CD8-positive, alpha-beta memory T cell (primary cell): ENCODE data around the gene TNNI3K. TPM values are rescaled to one million over a fixed set of nuclear protein-coding genes. Genes with fewer than 3 reads are reported as not detected.

ENCODE experiments used
- CTCF ChIA-PET: fragments of 350-600 bp; sonication (Branson Sonifier 250); formaldehyde crosslinking; loops from one replicate; lab custom pipeline; 2021; ENCODE audit warnings: antibody characterized with exemption; lab: Charles Lee
- POLR2A ChIA-PET: fragments of 350-600 bp; sonication (Branson Sonifier 250); formaldehyde crosslinking; loops from one replicate; lab custom pipeline; 2021; ENCODE audit warnings: antibody characterized with exemption; lab: Charles Lee
- DNase-seq, 5 donors: peaks; one replicate each; pipeline versions ENCODE4 v3.0.0 to v3.0.0-alpha.2; 2020 to 2022; ENCODE audit warnings: mixed read lengths in 1 of 5
- H3K27ac ChIP-seq: one replicate; pipeline ENCODE4 v1.7.0; 2013; ENCODE audit warnings: low read depth, mild to moderate bottlenecking, low read length, moderate library complexity
- H3K27me3 ChIP-seq: 2 replicates; pipeline ENCODE4 v1.7.0; 2013; ENCODE audit warnings: low read length, mild to moderate bottlenecking; ENCODE audit not compliant: insufficient read depth, poor library complexity, severe bottlenecking
- H3K36me3 ChIP-seq: 2 replicates; pipeline ENCODE4 v1.7.0; 2013; ENCODE audit warnings: mild to moderate bottlenecking, low read length, moderate library complexity; ENCODE audit not compliant: insufficient read depth
- H3K4me1 ChIP-seq: 2 replicates; pipeline ENCODE4 v1.7.0; 2013; ENCODE audit warnings: mild to moderate bottlenecking, low read length, moderate library complexity; ENCODE audit not compliant: insufficient read depth
- H3K4me3 ChIP-seq: 2 replicates; pipeline ENCODE4 v1.7.0; 2013; ENCODE audit warnings: mild to moderate bottlenecking, low read length
- H3K9me3 ChIP-seq: 2 replicates; pipeline ENCODE4 v1.7.0; 2013; ENCODE audit warnings: mild to moderate bottlenecking, low read length
- H3K27ac Mint-ChIP-seq, 8 donors: one replicate each; pipeline ENCODE4 v1.8.0; 2020 to 2021; ENCODE audit warnings: mixed read lengths in 8 of 8, mild to moderate bottlenecking in 6 of 8, inconsistent platforms in 3 of 8, moderate library complexity in 3 of 8
- H3K27me3 Mint-ChIP-seq, 2 donors: one replicate each; pipeline ENCODE4 v1.8.0; 2020 to 2021; ENCODE audit warnings: mixed read lengths in 2 of 2, mild to moderate bottlenecking in 1 of 2, moderate library complexity in 1 of 2
- H3K36me3 Mint-ChIP-seq, 3 donors: one replicate each; pipeline ENCODE4 v1.8.0; 2020 to 2021; ENCODE audit warnings: mixed read lengths in 3 of 3, inconsistent platforms in 1 of 3, mild to moderate bottlenecking in 1 of 3
- H3K4me1 Mint-ChIP-seq, 3 donors: one replicate each; pipeline ENCODE4 v1.8.0; 2020 to 2021; ENCODE audit warnings: mixed read lengths in 3 of 3, inconsistent platforms in 1 of 3, mild to moderate bottlenecking in 1 of 3
- H3K4me3 Mint-ChIP-seq, 7 donors: one replicate each; pipeline ENCODE4 v1.8.0; 2020 to 2021; ENCODE audit warnings: mixed read lengths in 7 of 7, mild to moderate bottlenecking in 6 of 7, moderate library complexity in 4 of 7, inconsistent platforms in 2 of 7
- H3K9me3 Mint-ChIP-seq, 5 donors: one replicate each; pipeline ENCODE4 v1.8.0; 2020 to 2022; ENCODE audit warnings: mixed read lengths in 5 of 5, mild to moderate bottlenecking in 3 of 5, moderate library complexity in 2 of 5, inconsistent platforms in 1 of 5
- polyA plus RNA-seq: library from polyadenylated mRNA; unstranded; fragments of 300-500 nt; fragmentation: Illumina TruSeq; gene quantifications from one replicate; pipeline ENCODE4 v1.2.3, GENCODE V29; 2021
- total RNA-seq, 2 experiments: library from RNA; stranded (reverse); gene quantifications; one replicate each; pipeline ENCODE4 v1.2.3, GENCODE V29; 2021

The TNNI3K gene, protein sequence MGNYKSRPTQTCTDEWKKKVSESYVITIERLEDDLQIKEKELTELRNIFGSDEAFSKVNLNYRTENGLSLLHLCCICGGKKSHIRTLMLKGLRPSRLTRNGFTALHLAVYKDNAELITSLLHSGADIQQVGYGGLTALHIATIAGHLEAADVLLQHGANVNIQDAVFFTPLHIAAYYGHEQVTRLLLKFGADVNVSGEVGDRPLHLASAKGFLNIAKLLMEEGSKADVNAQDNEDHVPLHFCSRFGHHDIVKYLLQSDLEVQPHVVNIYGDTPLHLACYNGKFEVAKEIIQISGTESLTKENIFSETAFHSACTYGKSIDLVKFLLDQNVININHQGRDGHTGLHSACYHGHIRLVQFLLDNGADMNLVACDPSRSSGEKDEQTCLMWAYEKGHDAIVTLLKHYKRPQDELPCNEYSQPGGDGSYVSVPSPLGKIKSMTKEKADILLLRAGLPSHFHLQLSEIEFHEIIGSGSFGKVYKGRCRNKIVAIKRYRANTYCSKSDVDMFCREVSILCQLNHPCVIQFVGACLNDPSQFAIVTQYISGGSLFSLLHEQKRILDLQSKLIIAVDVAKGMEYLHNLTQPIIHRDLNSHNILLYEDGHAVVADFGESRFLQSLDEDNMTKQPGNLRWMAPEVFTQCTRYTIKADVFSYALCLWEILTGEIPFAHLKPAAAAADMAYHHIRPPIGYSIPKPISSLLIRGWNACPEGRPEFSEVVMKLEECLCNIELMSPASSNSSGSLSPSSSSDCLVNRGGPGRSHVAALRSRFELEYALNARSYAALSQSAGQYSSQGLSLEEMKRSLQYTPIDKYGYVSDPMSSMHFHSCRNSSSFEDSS
- total RNA-seq: not detected
- polyA plus RNA-seq: 0.38 TPM

DNA sequence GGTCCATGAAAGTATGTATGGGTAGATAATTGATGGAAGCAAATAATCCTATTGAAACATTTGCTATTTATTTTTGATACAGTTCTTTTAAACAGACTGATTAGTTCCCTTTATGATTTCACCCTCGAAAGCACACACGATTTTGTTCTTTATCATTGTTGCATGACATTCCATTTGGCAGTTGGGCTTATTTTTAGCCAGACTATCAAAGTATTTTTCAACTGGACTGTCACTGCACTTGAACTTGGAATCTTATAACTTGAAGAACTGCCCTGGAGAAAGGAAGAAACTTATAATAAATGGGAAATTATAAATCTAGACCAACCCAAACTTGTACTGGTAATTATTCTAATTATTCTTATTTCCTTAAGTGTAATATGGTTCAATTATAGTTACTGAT lies at the start of gene TNNI3K:
Gene TNNI3K, plus strand, starts transcription at position 235 of the 400 bp plus-strand sequence. Its CDS starts 65 bp downstream, at position 300.
- no peaks in the 10 kb centered on the region for H3K27me3 Mint-ChIP-seq
- POLR2A ChIA-PET: no interaction called here
- H3K9me3 ChIP-seq: no peaks in the 10 kb centered on the region
- CTCF ChIA-PET: no interaction called here
- no peak within 1 kb of the TSS for H3K4me3 ChIP-seq
- no peak within 1 kb of the TSS for H3K27ac ChIP-seq
- H3K4me1 Mint-ChIP-seq: no peaks in the 10 kb centered on the region
- H3K27me3 ChIP-seq: no peaks in the 10 kb centered on the region
- H3K36me3 ChIP-seq: no peaks in the 10 kb centered on the region
- H3K36me3 Mint-ChIP-seq: no peaks in the 10 kb centered on the region
- no peak within 1 kb of the TSS for H3K4me3 Mint-ChIP-seq
- peaks cover 0 to 11% (median 4%) of the 10 kb centered on the region in 5 donors for H3K9me3 Mint-ChIP-seq
- no peak within 1 kb of the TSS for H3K27ac Mint-ChIP-seq
- DNase-seq: no peak
- H3K4me1 ChIP-seq: no peaks in the 10 kb centered on the region

DNA sequence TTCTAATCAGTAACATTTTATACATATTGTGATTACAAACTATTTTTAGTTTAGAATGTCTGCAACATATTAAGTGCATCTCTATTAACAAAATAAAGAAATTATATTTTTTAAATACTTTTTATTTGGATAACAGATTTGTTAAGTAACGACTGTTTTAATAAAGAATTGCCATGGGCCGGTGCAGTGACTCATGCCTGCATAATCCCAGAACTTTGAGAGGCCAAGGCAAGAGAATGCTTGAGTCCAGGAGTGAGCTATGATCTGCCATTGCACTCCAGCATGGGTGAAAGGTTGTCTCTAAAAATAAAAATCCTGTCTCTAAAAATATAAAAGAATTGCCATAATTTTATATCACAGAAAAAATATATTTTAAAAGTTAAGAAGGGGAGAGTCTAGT lies 41.3 kb upstream of the TNNI3K start:
- ChIA-PET CTCF (no interaction called here), POLR2A (no interaction called here)
- no peak overlapping the region for H3K27ac ChIP-seq
- H3K9me3 ChIP-seq: no peaks in the 10 kb centered on the region
- H3K27me3 Mint-ChIP-seq: no peaks in the 10 kb centered on the region
- no peaks in the 10 kb centered on the region for H3K9me3 Mint-ChIP-seq
- no peak overlapping the region for H3K4me3 ChIP-seq
- no peaks in the 10 kb centered on the region for H3K36me3 ChIP-seq
- H3K27me3 ChIP-seq: no peaks in the 10 kb centered on the region
- H3K4me1 Mint-ChIP-seq: peaks cover 22 to 31% (median 22%) of the 10 kb centered on the region in 3 donors
- no peak overlapping the region for H3K27ac Mint-ChIP-seq
- no peak for DNase-seq
- peaks cover 0 to 8% (median 4%) of the 10 kb centered on the region in 3 donors for H3K36me3 Mint-ChIP-seq
- peaks cover 14% of the 10 kb centered on the region for H3K4me1 ChIP-seq
- H3K4me3 Mint-ChIP-seq: no peak overlapping the region

DNA sequence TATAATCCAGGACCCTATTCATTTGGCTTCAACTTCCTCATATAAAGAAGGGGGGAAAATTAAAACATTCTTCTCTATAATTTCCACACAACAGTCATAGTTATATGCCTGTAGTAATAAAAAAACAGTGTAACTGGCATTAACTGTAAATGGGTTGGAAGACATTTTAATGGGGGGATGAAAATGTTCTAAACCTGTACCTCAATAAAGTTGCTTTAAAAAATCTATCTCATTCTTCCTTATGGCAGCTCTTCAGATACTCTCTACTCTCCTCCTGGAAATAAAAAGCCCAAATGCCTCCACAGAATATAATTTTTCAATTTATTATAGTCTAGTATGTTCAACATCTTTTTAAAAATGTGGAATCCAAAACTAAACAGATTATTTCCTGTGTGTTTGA lies 39.8 kb upstream of the TNNI3K start:
- H3K9me3 Mint-ChIP-seq: no peaks in the 10 kb centered on the region
- ChIA-PET POLR2A (no interaction called here), CTCF (no interaction called here)
- Histone ChIP-seq H3K4me3 (no peak overlapping the region), H3K36me3 (no peaks in the 10 kb centered on the region), H3K27me3 (no peaks in the 10 kb centered on the region), H3K27ac (no peak overlapping the region), H3K4me1 (peaks cover 21% of the 10 kb centered on the region), H3K9me3 (no peaks in the 10 kb centered on the region)
- peaks cover 0 to 12% (median 9%) of the 10 kb centered on the region in 3 donors for H3K36me3 Mint-ChIP-seq
- no peak for DNase-seq
- no peaks in the 10 kb centered on the region for H3K27me3 Mint-ChIP-seq
- H3K27ac Mint-ChIP-seq: no peak overlapping the region
- H3K4me1 Mint-ChIP-seq: peaks cover 29 to 44% (median 31%) of the 10 kb centered on the region in 3 donors
- H3K4me3 Mint-ChIP-seq: no peak overlapping the region

DNA sequence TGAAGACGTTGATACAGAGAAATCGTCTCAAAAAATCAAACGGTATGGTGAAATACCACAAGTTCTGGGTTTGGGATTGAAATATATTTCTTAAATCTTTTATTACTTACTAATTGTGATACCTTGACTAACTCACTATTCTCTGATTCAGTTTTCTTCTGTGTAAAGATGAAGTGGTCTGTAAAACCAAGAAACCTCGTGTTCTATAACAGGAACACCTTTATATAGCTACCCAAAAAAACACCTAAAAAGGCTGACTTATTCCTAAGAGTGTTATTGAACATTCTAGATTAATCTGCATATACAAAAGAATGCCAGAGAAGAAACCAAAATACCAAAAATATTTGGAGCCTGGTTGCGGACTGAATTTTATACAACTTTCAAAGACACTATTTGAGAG lies 37.9 kb upstream of the TNNI3K start:
- CTCF ChIA-PET: no interaction called here
- H3K27ac Mint-ChIP-seq: peak overlapping the region; percentile 83 to 99 (median 94)
- DNase-seq: no peak

DNA sequence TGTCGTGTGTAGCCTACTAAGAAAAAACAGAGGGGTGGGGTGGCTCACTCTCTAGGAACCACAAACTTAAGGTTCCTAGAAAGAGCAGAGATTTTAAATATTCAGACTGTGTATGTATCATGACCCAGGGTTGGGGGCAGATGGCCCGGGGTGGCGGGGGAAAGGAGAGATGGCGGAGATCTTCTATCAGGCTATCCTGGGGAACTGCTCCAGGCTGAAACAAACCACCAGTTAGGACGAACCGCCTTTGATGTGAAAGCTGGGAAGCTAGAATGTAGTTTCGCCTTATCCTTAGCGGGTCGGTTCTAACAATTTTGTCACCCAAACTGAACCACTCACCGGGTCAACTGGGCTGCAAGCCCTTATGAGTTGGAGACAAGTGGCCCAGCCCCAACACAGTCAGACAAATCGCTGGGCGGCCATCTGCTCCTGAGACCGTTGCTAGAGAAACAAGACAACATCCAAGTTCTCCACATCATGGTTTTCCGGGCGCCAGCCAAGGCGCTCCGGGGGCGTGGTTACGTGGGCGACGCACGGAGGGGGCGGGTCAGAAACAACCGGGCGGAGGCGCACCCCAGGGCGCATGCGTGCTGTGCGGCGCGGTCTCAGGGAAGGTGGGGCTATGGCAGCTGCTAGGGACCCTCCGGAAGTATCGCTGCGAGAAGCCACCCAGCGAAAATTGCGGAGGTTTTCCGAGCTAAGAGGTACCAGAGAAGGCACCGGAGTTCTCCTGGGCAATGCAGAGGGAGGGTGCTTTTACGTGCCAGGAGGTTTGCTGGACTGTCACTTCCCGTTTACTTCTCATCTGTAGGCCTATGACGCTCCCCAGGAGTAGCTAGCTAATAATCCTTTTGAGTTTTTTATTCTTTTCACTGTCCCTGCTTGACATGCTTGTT lies 37.3 kb upstream of the TNNI3K start, which contains the start of the genes FPGT and LRRIQ3:
Gene FPGT, plus strand, starts transcription at position 586 of the 896 bp plus-strand sequence. Its CDS starts 37 bp downstream, at position 623.
Gene LRRIQ3, minus strand, starts transcription at position 520 of the 896 bp plus-strand sequence. CDS start 14,492 bp downstream, outside the sequence.
- Mint-ChIP-seq H3K9me3 (no peaks in the 10 kb centered on the region), H3K27me3 (no peaks in the 10 kb centered on the region), H3K4me3 (peak within 1 kb of the TSS; percentile 84 to 94 (median 89)), H3K27ac (peak within 1 kb of the TSS; percentile 83 to 99 (median 94)), H3K36me3 (peaks cover 8 to 28% (median 14%) of the 10 kb centered on the region in 3 donors), H3K4me1 (peaks cover 33 to 45% (median 33%) of the 10 kb centered on the region in 3 donors)
- CTCF ChIA-PET: interaction anchor here (1.2 kb wide), 1 partner anchor 13 kb away, joined by 4 read pairs; no protein-coding TSS in a partner anchor
- Histone ChIP-seq H3K4me1 (peaks cover 21% of the 10 kb centered on the region), H3K36me3 (no peaks in the 10 kb centered on the region), H3K27ac (peak within 1 kb of the TSS; percentile 81), H3K27me3 (no peaks in the 10 kb centered on the region), H3K9me3 (no peaks in the 10 kb centered on the region), H3K4me3 (peak within 1 kb of the TSS; percentile 81)
- DNase-seq: peak; percentile 93 to 97 (median 96)
- POLR2A ChIA-PET: no interaction called here

More for the DNA sequence above, 37.9 kb upstream of the TNNI3K start:
- no peaks in the 10 kb centered on the region for H3K9me3 ChIP-seq
- POLR2A ChIA-PET: no interaction called here
- peaks cover 21% of the 10 kb centered on the region for H3K4me1 ChIP-seq
- peaks cover 8 to 26% (median 14%) of the 10 kb centered on the region in 3 donors for H3K36me3 Mint-ChIP-seq
- H3K4me1 Mint-ChIP-seq: peaks cover 33 to 45% (median 33%) of the 10 kb centered on the region in 3 donors
- no peaks in the 10 kb centered on the region for H3K27me3 ChIP-seq
- no peaks in the 10 kb centered on the region for H3K9me3 Mint-ChIP-seq
- peak overlapping the region; percentile 84 to 94 (median 89) for H3K4me3 Mint-ChIP-seq
- H3K4me3 ChIP-seq: peak overlapping the region; percentile 81
- H3K27me3 Mint-ChIP-seq: no peaks in the 10 kb centered on the region
- H3K27ac ChIP-seq: peak overlapping the region; percentile 81
- no peaks in the 10 kb centered on the region for H3K36me3 ChIP-seq

DNA sequence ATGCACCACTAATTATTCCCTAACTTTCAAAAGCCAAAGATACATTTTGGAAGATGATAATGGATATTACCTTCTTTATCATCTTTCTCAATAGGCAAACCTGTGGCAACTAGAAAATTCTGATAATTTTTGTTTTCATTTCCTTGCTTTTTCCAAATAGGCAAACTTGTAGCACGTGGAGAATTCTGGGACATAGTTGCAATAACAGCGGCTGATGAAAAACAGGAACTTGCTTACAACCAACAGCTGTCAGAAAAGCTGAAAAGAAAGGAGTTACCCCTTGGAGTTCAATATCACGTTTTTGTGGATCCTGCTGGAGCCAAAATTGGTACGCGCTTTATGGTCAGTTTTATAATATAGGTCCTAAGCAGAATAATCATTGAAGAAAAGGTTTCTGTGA lies 35.7 kb upstream of the TNNI3K start:
- peaks cover 21% of the 10 kb centered on the region for H3K4me1 ChIP-seq
- no peaks in the 10 kb centered on the region for H3K9me3 ChIP-seq
- Mint-ChIP-seq H3K4me3 (peak overlapping the region in 6 of 7 donors; percentile 84 to 94 (median 90)), H3K27me3 (no peaks in the 10 kb centered on the region), H3K4me1 (peaks cover 33 to 45% (median 33%) of the 10 kb centered on the region in 3 donors), H3K9me3 (no peaks in the 10 kb centered on the region), H3K27ac (peak overlapping the region in 3 of 8 donors; percentile 26 to 86 (median 61)), H3K36me3 (peaks cover 11 to 34% (median 17%) of the 10 kb centered on the region in 3 donors)
- peak overlapping the region; percentile 11 for H3K27ac ChIP-seq
- no peaks in the 10 kb centered on the region for H3K27me3 ChIP-seq
- no peak for DNase-seq
- no peak overlapping the region for H3K4me3 ChIP-seq
- H3K36me3 ChIP-seq: no peaks in the 10 kb centered on the region
- CTCF ChIA-PET: no interaction called here
- POLR2A ChIA-PET: no interaction called here

DNA sequence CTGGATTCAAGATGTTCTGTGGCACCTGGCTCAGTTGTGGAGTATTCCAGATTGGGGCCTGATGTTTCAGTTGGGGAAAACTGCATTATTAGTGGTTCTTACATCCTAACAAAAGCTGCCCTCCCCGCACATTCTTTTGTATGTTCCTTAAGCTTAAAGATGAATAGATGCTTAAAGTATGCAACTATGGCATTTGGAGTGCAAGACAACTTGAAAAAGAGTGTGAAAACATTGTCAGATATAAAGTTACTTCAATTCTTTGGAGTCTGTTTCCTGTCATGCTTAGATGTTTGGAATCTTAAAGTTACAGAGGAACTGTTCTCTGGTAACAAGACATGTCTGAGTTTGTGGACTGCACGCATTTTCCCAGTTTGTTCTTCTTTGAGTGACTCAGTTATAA lies 29.9 kb upstream of the TNNI3K start:
- DNase-seq: no peak
- Histone ChIP-seq H3K27ac (no peak overlapping the region), H3K9me3 (no peaks in the 10 kb centered on the region), H3K27me3 (no peaks in the 10 kb centered on the region), H3K4me1 (no peaks in the 10 kb centered on the region), H3K4me3 (no peak overlapping the region), H3K36me3 (no peaks in the 10 kb centered on the region)
- CTCF ChIA-PET: no interaction called here
- POLR2A ChIA-PET: no interaction called here
- Mint-ChIP-seq H3K27ac (no peak overlapping the region), H3K4me1 (peaks cover 4 to 8% (median 4%) of the 10 kb centered on the region in 3 donors), H3K36me3 (peaks cover 16 to 52% (median 23%) of the 10 kb centered on the region in 3 donors), H3K27me3 (no peaks in the 10 kb centered on the region), H3K4me3 (no peak overlapping the region), H3K9me3 (peaks cover 0 to under 1% (median 0%) of the 10 kb centered on the region in 5 donors)
